HepG2 (cell line): ENCODE measurements around the gene ACTL7B. TPM values are rescaled to one million over a fixed set of nuclear protein-coding genes. Genes with fewer than 3 reads are reported as not detected.

Source experiments
- ATAC-seq: fragments of 200-7000 bp; cut with Tn5 transposase; 3 replicates; pipeline ENCODE4 v1.9.1; 2020; ENCODE audit warnings: mild to moderate bottlenecking, moderate library complexity
- BruUV-seq: library from RNA; stranded (reverse); fragments of 400-500 nt; replicated peaks from 2 replicates; lab custom pipeline; 2021; lab: Mats Ljungman, UMichigan
- CTCF ChIA-PET: fragments of 300-600 bp; formaldehyde crosslinking; extraction: SDS; loops from one replicate; lab custom pipeline; 2021; ENCODE audit warnings: low total read pairs, inconsistent platforms, low intra/inter-chr PET ratio; lab: Yijun Ruan, JAX
- POLR2A ChIA-PET: fragments of 350-600 bp; sonication (Branson Sonifier 250); formaldehyde crosslinking; loops from one replicate; lab custom pipeline; 2020; ENCODE audit warnings: antibody characterized with exemption, inconsistent platforms; lab: Yijun Ruan, JAX
- DNase-seq: peaks from one replicate; pipeline ENCODE4 v3.0.0-alpha.2; 2015; ENCODE audit warnings: low spot score
- FAIRE-seq: peaks from 3 replicates; lab custom pipeline; 2011; peaks lifted over from hg19 to GRCh38; lab: Jason Lieb, UNC
- H2AFZ ChIP-seq: one replicate; pipeline ENCODE4 v1.6.1; 2011; ENCODE audit warnings: low read length, inconsistent platforms
- H3K27ac ChIP-seq: fragments of 300-600 bp; 3 replicates; pipeline ENCODE4 v1.8.0; 2011; ENCODE audit warnings: mixed run types, mild to moderate bottlenecking, mixed read lengths, low read length, inconsistent platforms; ENCODE audit not compliant: insufficient read depth; ENCODE audit errors: extremely low read length
- H3K27me3 ChIP-seq, 2 experiments: fragments of 200-600 bp in 1 of 2; 2 replicates in 1 of 2; 3 replicates in 1 of 2; pipeline versions ENCODE4 v1.6.0 to v1.8.0; 2011; ENCODE audit warnings: low read length in 2 of 2, mild to moderate bottlenecking in 2 of 2, moderate library complexity in 2 of 2, inconsistent platforms in 1 of 2; ENCODE audit not compliant: insufficient read depth in 2 of 2, control insufficient read depth in 1 of 2
- H3K36me3 ChIP-seq, 2 experiments: fragments of 200-600 bp in 1 of 2; replicated peaks in 1 of 2; 2 replicates in 1 of 2; 3 replicates in 1 of 2; pipeline versions ENCODE4 v1.5.1 to v1.8.0; 2011; ENCODE audit warnings: low read length in 2 of 2, inconsistent platforms in 1 of 2; ENCODE audit not compliant: insufficient read depth in 2 of 2, control insufficient read depth in 1 of 2
- H3K4me1 ChIP-seq: 2 replicates; pipeline ENCODE4 v1.5.1; 2012; ENCODE audit warnings: low read length, inconsistent platforms; ENCODE audit not compliant: insufficient read depth
- H3K4me2 ChIP-seq: 2 replicates; pipeline ENCODE4 v1.6.0; 2011; ENCODE audit warnings: low read depth, low read length, inconsistent platforms
- H3K4me3 ChIP-seq, 3 experiments: fragments of 200-600 bp in 1 of 3; sonication (generic), shearing (Covaris generic) in 1 of 3; replicated peaks in 1 of 3; 2 replicates each; pipeline ENCODE4 v1.5.1; 2011 to 2016; ENCODE audit warnings: low read length in 3 of 3, inconsistent platforms in 2 of 3, low read depth in 2 of 3, mild to moderate bottlenecking in 2 of 3, control low read depth in 1 of 3, mixed read lengths in 1 of 3; ENCODE audit not compliant: insufficient read depth in 1 of 3
- H3K79me2 ChIP-seq: one replicate; pipeline ENCODE4 v1.6.1; 2011; ENCODE audit warnings: low read length, inconsistent platforms; ENCODE audit not compliant: insufficient read depth
- H3K9ac ChIP-seq: 2 replicates; pipeline ENCODE4 v1.6.0; 2011; ENCODE audit warnings: mild to moderate bottlenecking, low read depth, low read length, inconsistent platforms; ENCODE audit not compliant: insufficient read depth
- H3K9me3 ChIP-seq: 2 replicates; pipeline ENCODE4 v1.5.1; 2012; ENCODE audit warnings: mild to moderate bottlenecking, low read length
- H4K20me1 ChIP-seq: 2 replicates; pipeline ENCODE4 v1.6.0; 2011; ENCODE audit warnings: inconsistent platforms, mild to moderate bottlenecking, low read length, moderate library complexity; ENCODE audit not compliant: insufficient read depth
- AGO2 ChIP-seq: fragments of 200-400 bp; formaldehyde crosslinking; optimal IDR thresholded peaks from 2 replicates; pipeline ENCODE3; 2017; ENCODE audit warnings: mild to moderate bottlenecking, low read depth, low read length, moderate library complexity
- MIER3 ChIP-seq: IDR thresholded peaks from 2 replicates; pipeline ENCODE4 v1.6.1; 2016; ENCODE audit warnings: missing compliant biosample characterization, borderline replicate concordance
- MYPOP ChIP-seq: sonication (generic); formaldehyde crosslinking; IDR thresholded peaks from 2 replicates; pipeline ENCODE4 v1.8.1; 2023; ENCODE audit warnings: mild to moderate bottlenecking, moderate library complexity, missing genetic modification reagents
- NAIF1 ChIP-seq: sonication (generic); formaldehyde crosslinking; IDR thresholded peaks from 2 replicates; pipeline ENCODE4 v1.5.0; 2020; ENCODE audit warnings: mild to moderate bottlenecking, missing genetic modification reagents, borderline replicate concordance
- NFATC3 ChIP-seq: sonication (generic); formaldehyde crosslinking; IDR thresholded peaks from 2 replicates; pipeline ENCODE4 v1.5.1; 2020; ENCODE audit warnings: mild to moderate bottlenecking, missing genetic modification reagents
- PAF1 ChIP-seq: IDR thresholded peaks from 2 replicates; pipeline ENCODE4 v1.6.1; 2016; ENCODE audit warnings: missing genetic modification reagents, missing compliant biosample characterization
- PHF5A ChIP-seq: IDR thresholded peaks from one replicate; pipeline ENCODE4 v1.6.1; 2018; ENCODE audit warnings: low read depth, missing genetic modification reagents; ENCODE audit not compliant: unreplicated experiment
- POLR2A ChIP-seq, 2 experiments: IDR thresholded peaks; 2 replicates each; pipeline ENCODE4 v1.6.1; 2011; ENCODE audit warnings: low read depth in 2 of 2, low read length in 2 of 2, mild to moderate bottlenecking in 1 of 2, moderate library complexity in 1 of 2; ENCODE audit not compliant: insufficient read depth in 1 of 2
- POLR2AphosphoS2 ChIP-seq: IDR thresholded peaks from 2 replicates; pipeline ENCODE4 v1.6.1; 2011; ENCODE audit warnings: low read depth, low read length, improper control_type of control experiment
- POLR2AphosphoS5 ChIP-seq: IDR thresholded peaks from 2 replicates; pipeline ENCODE4 v1.6.1; 2012; ENCODE audit warnings: low read depth, low read length
- RFX1 ChIP-seq: fragments of 450-650 bp; IDR thresholded peaks from 2 replicates; pipeline ENCODE4 v1.6.1; 2017
- SSRP1 ChIP-seq: IDR thresholded peaks from 2 replicates; pipeline ENCODE4 v1.6.1; 2016; ENCODE audit warnings: control low read depth
- TFAP4 ChIP-seq: sonication (generic); IDR thresholded peaks from 2 replicates; pipeline ENCODE4 v1.6.1; 2016; ENCODE audit warnings: low read depth, borderline replicate concordance
- TGIF2 ChIP-seq: IDR thresholded peaks from 2 replicates; pipeline ENCODE4 v1.6.1; 2016; ENCODE audit warnings: control low read depth, missing compliant biosample characterization
- ZBTB1 ChIP-seq: sonication (generic); formaldehyde crosslinking; IDR thresholded peaks from 2 replicates; pipeline ENCODE4 v1.4.0; 2020; ENCODE audit warnings: missing genetic modification reagents, borderline replicate concordance
- ZFAT ChIP-seq: sonication (generic); formaldehyde crosslinking; conservative IDR thresholded peaks from 2 replicates; pipeline ENCODE4 v1.8.1; 2023; ENCODE audit warnings: missing genetic modification reagents, inconsistent platforms
- ZFP36 ChIP-seq: fragments of 150-350 bp; IDR thresholded peaks from 2 replicates; pipeline ENCODE4 v1.6.1; 2018; ENCODE audit warnings: borderline replicate concordance, low read length, low read depth; ENCODE audit not compliant: partially characterized antibody
- ZKSCAN5 ChIP-seq: sonication (generic); formaldehyde crosslinking; IDR thresholded peaks from 2 replicates; pipeline ENCODE4 v1.5.1; 2020; ENCODE audit warnings: mild to moderate bottlenecking, missing genetic modification reagents
- ZNF12 ChIP-seq: sonication (generic); formaldehyde crosslinking; IDR thresholded peaks from 2 replicates; pipeline ENCODE4 v1.5.0; 2020; ENCODE audit warnings: missing genetic modification reagents
- ZNF17 ChIP-seq: sonication (generic); formaldehyde crosslinking; IDR thresholded peaks from 2 replicates; pipeline ENCODE4 v1.5.0; 2020; ENCODE audit warnings: mild to moderate bottlenecking, missing genetic modification reagents
- ZNF441 ChIP-seq: sonication (generic); formaldehyde crosslinking; IDR thresholded peaks from 2 replicates; pipeline ENCODE4 v1.7.0; 2021; ENCODE audit warnings: missing genetic modification reagents, borderline replicate concordance
- ZNF703 ChIP-seq: sonication (generic); formaldehyde crosslinking; IDR thresholded peaks from 2 replicates; pipeline ENCODE4 v1.5.1; 2020; ENCODE audit warnings: missing genetic modification reagents, mild to moderate bottlenecking, moderate library complexity, borderline replicate concordance
- ZNF777 ChIP-seq: sonication (generic); formaldehyde crosslinking; IDR thresholded peaks from 2 replicates; pipeline ENCODE4 v1.4.0; 2020; ENCODE audit warnings: missing genetic modification reagents
- WGBS: methylation state at CpG from one replicate; pipeline ENCODE4 v1.1.6; 2017; ENCODE audit warnings: low lambda C conversion rate; 5-methylcytosine and 5-hydroxymethylcytosine counted together
- in situ Hi-C: cut with HindIII; loops from 2 replicates; pipeline ENCODE4 v1.10.0; 2017; ENCODE audit warnings: low pct_unique_long_range_greater_than_20kb; ENCODE audit not compliant: extremely low pct_ligation_motif_present
- intact Hi-C: fragments of 100-400 bp; cut with micrococcal nuclease; formaldehyde crosslinking; loops from one replicate; pipeline ENCODE4 v1.10.0; 2022; ENCODE audit not compliant: unreplicated experiment
- polyA plus RNA-seq, 8 experiments: library from polyadenylated mRNA; depleted of rRNA in 3 of 8; stranded (reverse) in 7 of 8; unstranded in 1 of 8; fragments of >200 nt; fragmentation: Illumina TruSeq in 4 of 8; extraction: Trizol in 4 of 8; gene quantifications; 2 replicates each; pipeline versions ENCODE4 v1.2.1 to v1.2.3, GENCODE V29; 2011 to 2016; ENCODE audit warnings: low read depth in 4 of 8, missing spikeins in 1 of 8, mixed read lengths in 1 of 8; ENCODE audit not compliant: insufficient read depth in 1 of 8
- total RNA-seq, 5 experiments: library from RNA; depleted of rRNA; stranded (reverse); fragments of >200 nt; fragmentation: Illumina TruSeq; extraction: Trizol; gene quantifications; 2 replicates each; pipeline ENCODE4 v1.2.3, GENCODE V29; 2016; ENCODE audit warnings: low read depth in 1 of 5

The ACTL7B gene
- total and polyA plus RNA-seq, 2 of the 13 experiments (the other 11 are each of a cell fraction or from before 2014, with no cell fraction given): 0.07 to 0.11 TPM

GRCh38 chr9:108867116-108867515 is 11.3 kb upstream of the ACTL7B start (continued):
- TF ChIP-seq POLR2AphosphoS5 (0 out of 2 replicates have a peak, but pooled peaks have one; percentile 10), ZNF12 (no peak), NFATC3 (CRISPR knock-in tag) (no peak)

- FAIRE-seq (no peak), DNase-seq (no peak), ATAC-seq (no peak)
- intact Hi-C loops: loop anchor here (10.0 kb wide), 1 partner anchor 91 kb away; no protein-coding TSS in a partner anchor
- Histone ChIP-seq H3K36me3 (peaks cover 2 to 31% of the 10 kb centered on the region in 2 experiments; a peak in 4 of 5 replicates), H2AFZ (no peak overlapping the region), H3K4me1 (peaks cover 69% of the 10 kb centered on the region), H3K9me3 (no peaks in the 10 kb centered on the region), H3K4me3 (no peak overlapping the region), H3K27me3 (no peaks in the 10 kb centered on the region), H3K4me2 (no peak overlapping the region), H3K79me2 (no peaks in the 10 kb centered on the region), H3K9ac (no peak overlapping the region), H4K20me1 (peaks cover 9% of the 10 kb centered on the region; the same call in 1 of the 2 replicates), H3K27ac (peak overlapping the region; percentile 39)
- no TSS peak for BruUV-seq
- POLR2A ChIA-PET: interaction anchor here (1.4 to 2.7 kb wide), 3 partner anchors 12 to 20 kb away, joined by 5 to 11 read pairs (median 7); no protein-coding TSS in a partner anchor
- in situ Hi-C loops: no loop called here
- CTCF ChIA-PET: no interaction called here
- 83% methylated on average over 2 of the region's 2 CpGs for WGBS
- no peak for TF ChIP-seq PHF5A (CRISPR knock-in tag)
- TF ChIP-seq SSRP1: peak; percentile 59; the same call in 1 of the 2 replicates
- no peak for TF ChIP-seq MIER3
- TF ChIP-seq AGO2: peak; percentile 88
- no peak for TF ChIP-seq ZNF17 (CRISPR knock-in tag)
- TF ChIP-seq TFAP4: no peak
- TF ChIP-seq PAF1 (CRISPR knock-in tag): peak; percentile 94
- TF ChIP-seq ZNF441 (CRISPR knock-in tag): no peak
- TF ChIP-seq ZKSCAN5 (CRISPR knock-in tag): no peak
- TF ChIP-seq ZFP36: no peak
- no peak for TF ChIP-seq ZBTB1 (CRISPR knock-in tag)
- peak; percentile 24 to 72; a peak in 2 of 4 replicates for TF ChIP-seq POLR2A (IDR thresholded peaks at IDR 0.05; ENCODE audit: insufficient read depth in 1 of 2, low read depth in 2 of 2, low read length in 2 of 2)
- TF ChIP-seq ZNF777 (CRISPR knock-in tag): no peak
- no peak for TF ChIP-seq MYPOP (CRISPR knock-in tag)
- TF ChIP-seq TGIF2 (CRISPR knock-in tag): no peak
- TF ChIP-seq ZNF703 (CRISPR knock-in tag): no peak
- no peak for TF ChIP-seq NAIF1 (CRISPR knock-in tag)
- TF ChIP-seq RFX1: no peak
- TF ChIP-seq POLR2AphosphoS2: peak; percentile 82; the same call in 1 of the 2 replicates
- no peak for TF ChIP-seq ZFAT
These were observed 10.2 kb upstream of the ACTL7B start for GRCh38 chr9:108866001-108866420.
